IMR-90 (cell line): Measurements from ENCODE around the gene C3orf18. TPM values are rescaled to one million over a fixed set of nuclear protein-coding genes. Genes with fewer than 3 reads are reported as not detected.

Source experiments
- ATAC-seq: fragments of 200-7000 bp; cut with Tn5 transposase; 2 replicates; pipeline ENCODE4 v1.9.1; 2020; ENCODE audit warnings: low read depth, mild to moderate bottlenecking, moderate library complexity
- BruUV-seq: library from RNA; stranded (reverse); fragments of 400-500 nt; replicated peaks from 2 replicates; lab custom pipeline; 2021; lab: Mats Ljungman, UMichigan
- CTCF ChIA-PET: fragments of 300-600 bp; formaldehyde crosslinking; extraction: SDS; loops from one replicate; lab custom pipeline; 2021; ENCODE audit warnings: antibody characterized with exemption; lab: Yijun Ruan, JAX
- POLR2A ChIA-PET: fragments of 300-600 bp; sonication (Branson Sonifier 250); formaldehyde crosslinking; loops from one replicate; lab custom pipeline; 2022; ENCODE audit warnings: antibody characterized with exemption; ENCODE audit not compliant: unreplicated experiment; lab: Charles Lee
- DNase-seq: peaks from one replicate; pipeline ENCODE4 v3.0.0; 2013
- H2AFZ ChIP-seq: replicated peaks from 2 replicates; pipeline ENCODE3; 2013; ENCODE audit warnings: low read length, mild to moderate bottlenecking; ENCODE audit not compliant: poor library complexity
- H2AK5ac ChIP-seq: 2 replicates; pipeline ENCODE4 v1.6.1; 2013; ENCODE audit warnings: low read depth, low read length, inconsistent platforms
- H2AK9ac ChIP-seq: replicated peaks from 2 replicates; pipeline ENCODE3; 2013; ENCODE audit warnings: mild to moderate bottlenecking, low read depth, low read length, moderate library complexity; ENCODE audit not compliant: poor library complexity
- H2BK120ac ChIP-seq: 2 replicates; pipeline ENCODE4 v1.6.1; 2013; ENCODE audit warnings: low read depth, low read length, inconsistent platforms
- H2BK15ac ChIP-seq: 3 replicates; pipeline ENCODE4 v1.6.1; 2013; ENCODE audit warnings: low read depth, low read length, inconsistent platforms
- H2BK20ac ChIP-seq: 2 replicates; pipeline ENCODE4 v1.6.1; 2013; ENCODE audit warnings: low read depth, mild to moderate bottlenecking, inconsistent platforms, low read length, moderate library complexity
- H2BK5ac ChIP-seq: 2 replicates; pipeline ENCODE4 v1.6.1; 2013; ENCODE audit warnings: mild to moderate bottlenecking, low read depth, low read length, inconsistent platforms; ENCODE audit not compliant: poor library complexity, severe bottlenecking
- H3K14ac ChIP-seq: replicated peaks from 2 replicates; pipeline ENCODE4 v1.6.1; 2013; ENCODE audit warnings: low read depth, low read length, inconsistent platforms
- H3K18ac ChIP-seq: 2 replicates; pipeline ENCODE4 v1.6.1; 2013; ENCODE audit warnings: low read depth, low read length, control low read depth
- H3K23ac ChIP-seq: 2 replicates; pipeline ENCODE4 v1.6.1; 2013; ENCODE audit warnings: low read depth, low read length, inconsistent platforms
- H3K27ac ChIP-seq: 2 replicates; pipeline ENCODE4 v1.5.1; 2013; ENCODE audit warnings: mild to moderate bottlenecking, control low read depth, low read length; ENCODE audit not compliant: insufficient read depth
- H3K27me3 ChIP-seq: 2 replicates; pipeline ENCODE4 v1.6.1; 2013; ENCODE audit warnings: low read length; ENCODE audit not compliant: control insufficient read depth, insufficient read depth
- H3K36me3 ChIP-seq: 2 replicates; pipeline ENCODE4 v1.6.1; 2013; ENCODE audit warnings: low read length, mixed read lengths; ENCODE audit not compliant: control insufficient read depth, insufficient read depth
- H3K4ac ChIP-seq: 2 replicates; pipeline ENCODE4 v1.6.1; 2013; ENCODE audit warnings: low read depth, low read length, inconsistent platforms
- H3K4me1 ChIP-seq: 2 replicates; pipeline ENCODE4 v1.6.1; 2013; ENCODE audit warnings: low read length, mixed read lengths; ENCODE audit not compliant: control insufficient read depth, insufficient read depth
- H3K4me2 ChIP-seq: 2 replicates; pipeline ENCODE4 v1.6.1; 2013; ENCODE audit warnings: low read depth, mild to moderate bottlenecking, control low read depth, low read length, moderate library complexity
- H3K4me3 ChIP-seq: 2 replicates; pipeline ENCODE4 v1.5.1; 2013; ENCODE audit warnings: low read depth, mild to moderate bottlenecking, control low read depth, low read length, moderate library complexity; ENCODE audit not compliant: insufficient read depth
- H3K56ac ChIP-seq: 2 replicates; pipeline ENCODE4 v1.6.1; 2013; ENCODE audit warnings: low read length, inconsistent platforms; ENCODE audit not compliant: insufficient read depth; ENCODE audit errors: extremely low read depth
- H3K79me1 ChIP-seq, 2 experiments: 2 replicates each; pipeline ENCODE4 v1.6.1; 2013; ENCODE audit warnings: low read length in 2 of 2, inconsistent platforms in 1 of 2, low read depth in 1 of 2
- H3K9ac ChIP-seq: 2 replicates; pipeline ENCODE4 v1.6.1; 2013; ENCODE audit warnings: low read depth, low read length, control low read depth
- H3K9me1 ChIP-seq: 2 replicates; pipeline ENCODE4 v1.6.1; 2013; ENCODE audit warnings: low read length, inconsistent platforms; ENCODE audit not compliant: insufficient read depth
- H3K9me3 ChIP-seq: 2 replicates; pipeline ENCODE4 v1.6.1; 2013; ENCODE audit warnings: low read length; ENCODE audit not compliant: control insufficient read depth, insufficient read depth
- H4K20me1 ChIP-seq: 2 replicates; pipeline ENCODE4 v1.6.1; 2013; ENCODE audit warnings: low read length, inconsistent platforms; ENCODE audit not compliant: insufficient read depth
- H4K5ac ChIP-seq: 2 replicates; pipeline ENCODE4 v1.6.1; 2013; ENCODE audit warnings: mild to moderate bottlenecking, low read depth, low read length, control low read depth
- H4K8ac ChIP-seq, 2 experiments: 2 replicates each; pipeline ENCODE4 v1.6.1; 2013; ENCODE audit warnings: low read depth in 2 of 2, low read length in 2 of 2, control low read depth in 1 of 2, inconsistent platforms in 1 of 2
- H4K91ac ChIP-seq: 2 replicates; pipeline ENCODE4 v1.6.1; 2013; ENCODE audit warnings: low read depth, low read length, inconsistent platforms; ENCODE audit not compliant: insufficient read depth
- BHLHE40 ChIP-seq: fragments of 150-350 bp; IDR thresholded peaks from 2 replicates; pipeline ENCODE4 v1.6.1; 2016; ENCODE audit warnings: mild to moderate bottlenecking, low read depth, low read length
- CEBPB ChIP-seq: IDR thresholded peaks from 2 replicates; pipeline ENCODE4 v1.6.1; 2012; ENCODE audit warnings: low read depth, low read length, improper control_type of control experiment
- FOS ChIP-seq: fragments of 150-350 bp; IDR thresholded peaks from 2 replicates; pipeline ENCODE4 v1.6.1; 2016; ENCODE audit warnings: low read depth, low read length
- MAFK ChIP-seq: IDR thresholded peaks from 2 replicates; pipeline ENCODE4 v1.6.1; 2012; ENCODE audit warnings: low read depth, low read length, improper control_type of control experiment
- MAZ ChIP-seq: IDR thresholded peaks from 2 replicates; pipeline ENCODE4 v1.6.1; 2012; ENCODE audit warnings: low read depth, mild to moderate bottlenecking, low read length, improper control_type of control experiment, moderate library complexity, borderline replicate concordance
- MXI1 ChIP-seq: IDR thresholded peaks from 2 replicates; pipeline ENCODE4 v1.6.1; 2012; ENCODE audit warnings: low read depth, mild to moderate bottlenecking, low read length, moderate library complexity, borderline replicate concordance
- NFE2L2 ChIP-seq: fragments of 150-350 bp; IDR thresholded peaks from 2 replicates; pipeline ENCODE4 v1.6.1; 2016; ENCODE audit warnings: low read depth, mild to moderate bottlenecking, low read length
- RAD21 ChIP-seq: IDR thresholded peaks from 2 replicates; pipeline ENCODE4 v1.6.1; 2012; ENCODE audit warnings: low read length, improper control_type of control experiment
- RFX5 ChIP-seq: IDR thresholded peaks from 2 replicates; pipeline ENCODE4 v1.8.0; 2012; ENCODE audit warnings: low read depth, mild to moderate bottlenecking, low read length, moderate library complexity
- SMC3 ChIP-seq: fragments of 150-350 bp; IDR thresholded peaks from 2 replicates; pipeline ENCODE4 v1.6.1; 2016; ENCODE audit warnings: low read depth, mild to moderate bottlenecking, antibody characterized with exemption, low read length, moderate library complexity
- WGBS, 2 experiments: methylation state at CpG; one replicate each; pipeline versions ENCODE4 v1.1.5 to v1.1.7; 2013; ENCODE audit warnings: missing lambda C conversion rate in 2 of 2; ENCODE audit not compliant: insufficient read length in 1 of 2; ENCODE audit errors: extremely low coverage in 2 of 2; 5-methylcytosine and 5-hydroxymethylcytosine counted together
- dilution Hi-C: fragments of 300-500 bp; cut with HindIII; formaldehyde crosslinking; loops from one replicate; pipeline ENCODE4 v1.14.3; 2018; ENCODE audit warnings: low sequenced_read_pairs; ENCODE audit not compliant: unreplicated experiment
- in situ Hi-C: fragments of 300-500 bp; cut with MboI; formaldehyde crosslinking; loops from 3 replicates; pipeline ENCODE4 v1.14.3; 2019; ENCODE audit warnings: low sequenced_read_pairs, inconsistent platforms, mixed read lengths
- intact Hi-C: fragments of 100-400 bp; cut with micrococcal nuclease; formaldehyde crosslinking; loops from 2 replicates; pipeline ENCODE4 v1.10.0; 2022
- polyA plus RNA-seq, 3 experiments: library from polyadenylated mRNA; depleted of rRNA; stranded (reverse); fragments of >200 nt; gene quantifications; 2 replicates each; pipeline ENCODE4 v1.2.3, GENCODE V29; 2012; ENCODE audit warnings: low replicate concordance in 1 of 3
- total RNA-seq: library from RNA; depleted of rRNA; stranded (reverse); fragments of >200 nt; gene quantifications from 2 replicates; pipeline ENCODE4 v1.2.3, GENCODE V29; 2012
- TF ChIP-seq, protein P1 (sequence below): fragments of 150-350 bp; IDR thresholded peaks from 2 replicates; pipeline ENCODE4 v1.6.1; 2017; ENCODE audit warnings: mild to moderate bottlenecking, antibody characterized with exemption, low read length, low read depth
- TF ChIP-seq, protein P2 (sequence below): fragments of 150-350 bp; IDR thresholded peaks from 2 replicates; pipeline ENCODE4 v1.6.1; 2016; ENCODE audit warnings: low read depth, mild to moderate bottlenecking, low read length, moderate library complexity, borderline replicate concordance

C3orf18 gene
- total and polyA plus RNA-seq, 2 of the 4 experiments (the other 2 are of a cell fraction): 6.8 to 10.6 TPM

DNA sequence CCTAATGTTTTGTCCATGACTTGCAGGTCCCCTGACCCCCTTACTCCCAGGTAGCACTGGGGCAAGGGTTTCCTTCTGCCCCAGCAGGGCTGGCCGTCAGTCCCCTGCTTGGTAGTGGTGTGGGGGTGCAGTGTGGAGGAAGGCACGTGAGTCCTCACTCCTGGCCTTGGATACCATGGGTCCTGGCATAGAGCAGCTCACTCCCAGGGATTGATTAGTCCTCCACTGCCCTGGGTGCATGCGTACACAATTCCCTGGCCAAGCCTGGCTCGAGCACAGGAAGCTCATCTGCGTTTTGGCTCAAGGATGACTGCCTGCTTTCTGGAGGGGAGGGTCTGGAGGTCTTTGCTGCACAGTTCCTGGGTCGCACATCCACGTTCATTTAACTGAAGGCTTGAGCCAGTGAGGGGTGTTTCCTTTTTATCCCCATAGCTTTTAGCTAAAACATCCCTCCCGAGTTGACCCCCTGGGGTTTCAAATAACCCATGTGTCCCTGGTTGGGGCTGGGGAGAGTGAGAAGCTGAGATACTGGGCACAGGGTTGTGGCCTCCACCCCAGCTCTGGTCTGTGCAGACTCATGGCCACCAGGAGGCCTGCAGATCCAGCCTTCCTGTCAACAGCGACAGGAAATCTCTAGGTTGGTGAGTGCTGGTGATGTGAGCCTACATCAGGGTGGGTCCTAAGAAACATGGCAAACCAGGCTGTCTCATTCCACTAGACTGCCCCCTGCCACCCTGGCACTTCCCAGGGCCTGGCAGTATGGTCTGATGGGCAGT lies 13.3 kb upstream of the C3orf18 start:
- ATAC-seq (no peak), DNase-seq (no peak)
- intact Hi-C loops (no loop called here), in situ Hi-C loops (no loop called here), dilution Hi-C loops (no loop called here)
- H2AFZ ChIP-seq: no peak overlapping the region
- H3K4me2 ChIP-seq: no peak overlapping the region
- ChIA-PET CTCF (interaction anchor here (1.1 kb wide), 1 partner anchor 34 kb away, joined by 6 read pairs; no protein-coding TSS in a partner anchor), POLR2A (no interaction called here)
- no peak overlapping the region for H3K9ac ChIP-seq
- H2BK5ac ChIP-seq: no peak overlapping the region
- no peak overlapping the region for H3K23ac ChIP-seq
- no peaks in the 10 kb centered on the region for H3K4me1 ChIP-seq
- no peak overlapping the region for H2BK15ac ChIP-seq
- no peak overlapping the region for H4K5ac ChIP-seq
- no peak overlapping the region for H4K8ac ChIP-seq
- peaks cover 52% of the 10 kb centered on the region; the same call in 1 of the 2 replicates for H3K36me3 ChIP-seq
- no peaks in the 10 kb centered on the region for H4K20me1 ChIP-seq
- TF ChIP-seq CEBPB (no peak), BHLHE40 (no peak), RFX5 (no peak), MXI1 (no peak), RAD21 (no peak), MAFK (no peak), FOS (no peak), NFE2L2 (no peak), MAZ (no peak), SMC3 (no peak)
- TF ChIP-seq, protein P1, sequence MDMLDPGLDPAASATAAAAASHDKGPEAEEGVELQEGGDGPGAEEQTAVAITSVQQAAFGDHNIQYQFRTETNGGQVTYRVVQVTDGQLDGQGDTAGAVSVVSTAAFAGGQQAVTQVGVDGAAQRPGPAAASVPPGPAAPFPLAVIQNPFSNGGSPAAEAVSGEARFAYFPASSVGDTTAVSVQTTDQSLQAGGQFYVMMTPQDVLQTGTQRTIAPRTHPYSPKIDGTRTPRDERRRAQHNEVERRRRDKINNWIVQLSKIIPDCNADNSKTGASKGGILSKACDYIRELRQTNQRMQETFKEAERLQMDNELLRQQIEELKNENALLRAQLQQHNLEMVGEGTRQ: no peak
- TF ChIP-seq, protein P2, sequence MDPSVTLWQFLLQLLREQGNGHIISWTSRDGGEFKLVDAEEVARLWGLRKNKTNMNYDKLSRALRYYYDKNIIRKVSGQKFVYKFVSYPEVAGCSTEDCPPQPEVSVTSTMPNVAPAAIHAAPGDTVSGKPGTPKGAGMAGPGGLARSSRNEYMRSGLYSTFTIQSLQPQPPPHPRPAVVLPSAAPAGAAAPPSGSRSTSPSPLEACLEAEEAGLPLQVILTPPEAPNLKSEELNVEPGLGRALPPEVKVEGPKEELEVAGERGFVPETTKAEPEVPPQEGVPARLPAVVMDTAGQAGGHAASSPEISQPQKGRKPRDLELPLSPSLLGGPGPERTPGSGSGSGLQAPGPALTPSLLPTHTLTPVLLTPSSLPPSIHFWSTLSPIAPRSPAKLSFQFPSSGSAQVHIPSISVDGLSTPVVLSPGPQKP: no peak
- no peak overlapping the region for H2AK5ac ChIP-seq
- H3K4me3 ChIP-seq: no peak overlapping the region
- H3K27ac ChIP-seq: no peak overlapping the region
- no peak overlapping the region for H2BK20ac ChIP-seq
- no peak overlapping the region for H3K18ac ChIP-seq
- no peak overlapping the region for H4K91ac ChIP-seq
- H3K9me1 ChIP-seq: peaks cover 6% of the 10 kb centered on the region; the same call in 1 of the 2 replicates
- no peak overlapping the region for H2BK120ac ChIP-seq
- no peak overlapping the region for H3K14ac ChIP-seq
- no CpG with 5 or more reads among the region's 9 CpGs for WGBS, 2 experiments
- H3K79me1 ChIP-seq: no peaks in the 10 kb centered on the region
- no TSS peak for BruUV-seq
- no peak overlapping the region for H3K4ac ChIP-seq
- H2AK9ac ChIP-seq: no peak overlapping the region
- H3K27me3 ChIP-seq: no peaks in the 10 kb centered on the region
- H3K9me3 ChIP-seq: no peaks in the 10 kb centered on the region
- H3K56ac ChIP-seq: no peak overlapping the region
